GM12864 (cell line): ENCODE data around the gene IFT122.

Experiments used
- DNase-seq: peaks from one replicate; pipeline ENCODE4 v3.0.0-alpha.2; 2011; ENCODE audit warnings: low read depth
- H3K4me3 ChIP-seq: 2 replicates; pipeline ENCODE4 v1.5.1; 2011; ENCODE audit warnings: mild to moderate bottlenecking, low read depth, low read length, control low read depth
- CTCF ChIP-seq: IDR thresholded peaks from 2 replicates; pipeline ENCODE4 v1.5.1; 2011; ENCODE audit warnings: low read depth, mild to moderate bottlenecking, moderate library complexity, low read length, control low read depth, inconsistent platforms; ENCODE audit errors: missing control alignments

IFT122 gene

GRCh38 chr3:129553171-129553570 is 113.1 kb downstream of the IFT122 start:
- no peak for TF ChIP-seq CTCF
- no peak overlapping the region for H3K4me3 ChIP-seq
- no peak for DNase-seq

GRCh38 chr3:129553719-129554118 is 113.7 kb downstream of the IFT122 start:
- no peak for DNase-seq
- TF ChIP-seq CTCF, result peak; percentile 2
- H3K4me3 ChIP-seq, result no peak overlapping the region

GRCh38 chr3:129554356-129555152 is 114.5 kb downstream of the IFT122 start:
- DNase-seq, result no peak
- no peak overlapping the region for H3K4me3 ChIP-seq
- TF ChIP-seq CTCF, result no peak

GRCh38 chr3:129555153-129555550 is 115.1 kb downstream of the IFT122 start:
- no peak for DNase-seq
- no peak overlapping the region for H3K4me3 ChIP-seq
- TF ChIP-seq CTCF, result no peak

- no peak overlapping the region for H3K4me3 ChIP-seq
- DNase-seq, result no peak
These were observed 115.8 kb downstream of the IFT122 start for GRCh38 chr3:129555616-129556357.

GRCh38 chr3:129556358-129556695 is 116.3 kb downstream of the IFT122 start:
- no peak for DNase-seq
- H3K4me3 ChIP-seq, result no peak overlapping the region
- TF ChIP-seq CTCF, result no peak

More at GRCh38 chr3:129555616-129556357, 115.8 kb downstream of the IFT122 start:
- no peak for TF ChIP-seq CTCF
